Activated CD4-positive, alpha-beta memory T cell treated with anti-CD3 and anti-CD28 coated beads for 36 hours (primary cell): Measurements from ENCODE around the gene GPR156. TPM values are rescaled to one million over a fixed set of nuclear protein-coding genes. Genes with fewer than 3 reads are reported as not detected.

Experiments used
- CTCF ChIA-PET: fragments of 350-600 bp; sonication (Branson Sonifier 250); formaldehyde crosslinking; loops from one replicate; lab custom pipeline; 2021; ENCODE audit warnings: antibody characterized with exemption, inconsistent platforms; lab: Charles Lee
- POLR2A ChIA-PET: fragments of 350-600 bp; sonication (Branson Sonifier 250); formaldehyde crosslinking; loops from one replicate; lab custom pipeline; 2021; ENCODE audit warnings: antibody characterized with exemption; lab: Charles Lee
- DNase-seq: peaks from one replicate; pipeline ENCODE4 v3.0.0-alpha.2; 2020
- H3K27ac Mint-ChIP-seq: one replicate; pipeline ENCODE4 v1.8.0; 2021; ENCODE audit warnings: mixed read lengths
- H3K27me3 Mint-ChIP-seq: one replicate; pipeline ENCODE4 v1.8.0; 2021; ENCODE audit warnings: mixed read lengths
- H3K36me3 Mint-ChIP-seq: one replicate; pipeline ENCODE4 v1.8.0; 2021; ENCODE audit warnings: mixed read lengths
- H3K4me1 Mint-ChIP-seq: one replicate; pipeline ENCODE4 v1.8.0; 2021; ENCODE audit warnings: low read depth, mixed read lengths
- H3K4me3 Mint-ChIP-seq: one replicate; pipeline ENCODE4 v1.8.0; 2021; ENCODE audit warnings: mild to moderate bottlenecking, mixed read lengths
- H3K9me3 Mint-ChIP-seq: one replicate; pipeline ENCODE4 v1.8.0; 2021; ENCODE audit warnings: mixed read lengths
- intact Hi-C: fragments of 100-400 bp; cut with micrococcal nuclease; formaldehyde crosslinking; loops from one replicate; pipeline ENCODE4 v1.15.1; 2023
- total RNA-seq, 2 experiments: library from RNA; stranded (reverse); gene quantifications; one replicate each; pipeline ENCODE4 v1.2.3, GENCODE V29; 2021

Gene GPR156
- total RNA-seq, 2 experiments from 2014 or later, result not detected

DNA sequence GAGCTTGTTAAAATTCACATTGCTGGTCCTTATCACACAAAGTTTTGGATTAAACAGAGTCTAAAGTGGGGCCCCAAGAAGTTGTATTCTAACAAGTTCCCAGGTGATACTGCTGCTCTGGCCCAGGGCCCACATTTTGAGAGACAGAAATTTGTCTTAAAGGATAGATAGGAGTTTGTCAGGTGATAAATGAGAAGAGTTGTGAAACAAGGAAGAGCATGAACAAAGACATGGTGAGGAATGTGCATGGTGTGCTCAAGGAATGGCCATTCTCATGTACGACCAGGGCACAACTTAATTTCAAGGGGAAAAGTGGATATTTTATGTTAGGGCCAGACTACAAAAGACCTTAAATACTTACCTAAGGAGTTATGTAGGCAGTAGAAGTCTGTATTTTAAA is 75.6 kb downstream of the GPR156 start:
- Mint-ChIP-seq H3K27me3 (peaks cover 9% of the 10 kb centered on the region), H3K36me3 (no peaks in the 10 kb centered on the region), H3K4me3 (no peak overlapping the region), H3K9me3 (no peaks in the 10 kb centered on the region), H3K4me1 (no peaks in the 10 kb centered on the region), H3K27ac (no peak overlapping the region)
- ChIA-PET CTCF (interaction anchor here (1.2 kb wide), 1 partner anchor 208 kb away, joined by 4 read pairs; no protein-coding TSS in a partner anchor), POLR2A (no interaction called here)
- no peak for DNase-seq
- intact Hi-C loops, result no loop called here

DNA sequence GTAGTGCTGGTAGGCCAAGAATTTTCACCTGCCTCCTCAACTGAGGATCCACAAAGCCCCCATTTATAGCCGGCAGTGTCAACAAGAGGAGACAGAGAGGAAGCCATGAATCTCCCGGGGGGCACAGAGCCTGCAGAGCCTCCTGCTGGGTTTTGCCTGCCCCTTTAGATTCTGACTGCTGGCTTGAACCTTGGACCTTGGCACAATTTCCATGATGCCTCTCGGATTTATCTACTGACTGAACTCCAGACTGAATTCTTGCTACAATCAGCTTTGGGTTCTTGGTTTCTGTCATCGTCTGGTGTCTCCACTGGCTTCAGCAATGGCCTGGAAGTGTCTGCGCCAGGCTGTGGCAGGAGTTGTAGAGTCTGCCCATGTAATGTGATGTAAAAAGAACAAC is 80.7 kb downstream of the GPR156 start:
- POLR2A ChIA-PET, result no interaction called here
- no peaks in the 10 kb centered on the region for H3K4me1 Mint-ChIP-seq
- H3K27me3 Mint-ChIP-seq, result peaks cover under 1% of the 10 kb centered on the region
- no peaks in the 10 kb centered on the region for H3K36me3 Mint-ChIP-seq
- CTCF ChIA-PET, result no interaction called here
- no peak overlapping the region for H3K27ac Mint-ChIP-seq
- intact Hi-C loops, result no loop called here
- no peaks in the 10 kb centered on the region for H3K9me3 Mint-ChIP-seq
- DNase-seq, result no peak
- H3K4me3 Mint-ChIP-seq, result no peak overlapping the region

DNA sequence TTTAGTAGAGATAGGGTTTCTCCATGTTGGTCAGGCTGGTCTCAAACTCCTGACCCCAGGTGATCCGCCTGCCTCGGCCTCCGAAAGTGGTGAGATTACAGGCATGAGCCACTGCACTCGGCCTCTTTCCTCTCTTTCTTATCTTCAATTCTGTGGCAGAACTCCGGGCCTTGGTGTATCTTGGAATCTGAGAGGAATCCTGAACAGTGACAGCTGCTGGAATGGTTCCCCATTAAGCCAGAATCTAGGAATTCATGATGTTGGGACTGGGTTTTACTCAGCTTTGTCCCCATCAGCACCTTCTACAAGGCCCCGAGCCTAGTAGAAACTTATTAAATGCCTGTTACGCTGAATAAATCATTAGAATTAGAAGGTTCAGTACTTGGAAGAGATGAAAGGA is 81.4 kb downstream of the GPR156 start:
- Mint-ChIP-seq H3K4me1 (no peaks in the 10 kb centered on the region), H3K27ac (no peak overlapping the region), H3K36me3 (no peaks in the 10 kb centered on the region), H3K4me3 (no peak overlapping the region), H3K27me3 (no peaks in the 10 kb centered on the region), H3K9me3 (no peaks in the 10 kb centered on the region)
- ChIA-PET POLR2A (no interaction called here), CTCF (no interaction called here)
- no peak for DNase-seq
- intact Hi-C loops, result no loop called here

DNA sequence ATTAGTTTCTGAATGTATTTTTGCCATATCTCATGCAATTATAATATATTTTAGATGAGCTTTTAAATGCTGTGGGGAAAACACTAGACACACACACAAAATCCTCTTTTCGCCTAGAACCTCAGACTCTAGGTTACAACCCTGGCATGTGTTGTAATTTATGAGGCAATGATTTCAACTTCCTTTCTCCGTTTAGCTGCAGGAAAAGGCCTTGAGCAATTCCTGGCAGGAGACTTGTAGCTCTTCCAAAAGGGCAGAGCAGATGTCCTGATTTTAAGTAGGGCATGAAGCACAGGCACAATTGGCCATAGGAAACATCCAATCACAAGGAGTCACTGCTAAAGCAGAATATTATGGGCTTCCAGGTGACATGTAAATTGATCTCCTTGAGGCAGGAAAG is 82.0 kb downstream of the GPR156 start:
- no peak overlapping the region for H3K27ac Mint-ChIP-seq

GRCh38 chr3:120202363-120202762 is 82.7 kb downstream of the GPR156 start:
- no peak for DNase-seq
- H3K9me3 Mint-ChIP-seq, result no peaks in the 10 kb centered on the region
- H3K36me3 Mint-ChIP-seq, result no peaks in the 10 kb centered on the region
- no peaks in the 10 kb centered on the region for H3K4me1 Mint-ChIP-seq
- no peak overlapping the region for H3K27ac Mint-ChIP-seq
- POLR2A ChIA-PET, result no interaction called here
- no peak overlapping the region for H3K4me3 Mint-ChIP-seq
- no peaks in the 10 kb centered on the region for H3K27me3 Mint-ChIP-seq
- CTCF ChIA-PET, result no interaction called here
- intact Hi-C loops, result no loop called here

More for the DNA sequence above, 82.0 kb downstream of the GPR156 start:
- CTCF ChIA-PET, result no interaction called here
- Mint-ChIP-seq H3K4me3 (no peak overlapping the region), H3K36me3 (no peaks in the 10 kb centered on the region), H3K9me3 (no peaks in the 10 kb centered on the region), H3K4me1 (no peaks in the 10 kb centered on the region), H3K27me3 (no peaks in the 10 kb centered on the region)
- DNase-seq, result no peak
- intact Hi-C loops, result no loop called here
- POLR2A ChIA-PET, result no interaction called here

GRCh38 chr3:120200493-120201235 is 84.4 kb downstream of the GPR156 start:
- no peaks in the 10 kb centered on the region for H3K9me3 Mint-ChIP-seq
- no peaks in the 10 kb centered on the region for H3K4me1 Mint-ChIP-seq
- no peak overlapping the region for H3K4me3 Mint-ChIP-seq
- ChIA-PET CTCF (interaction anchor here (0.9 kb wide), 1 partner anchor 308 kb away, joined by 3 read pairs; no protein-coding TSS in a partner anchor), POLR2A (no interaction called here)
- no peak overlapping the region for H3K27ac Mint-ChIP-seq
- DNase-seq, result no peak
- no peaks in the 10 kb centered on the region for H3K36me3 Mint-ChIP-seq
- intact Hi-C loops, result no loop called here
- no peaks in the 10 kb centered on the region for H3K27me3 Mint-ChIP-seq

DNA sequence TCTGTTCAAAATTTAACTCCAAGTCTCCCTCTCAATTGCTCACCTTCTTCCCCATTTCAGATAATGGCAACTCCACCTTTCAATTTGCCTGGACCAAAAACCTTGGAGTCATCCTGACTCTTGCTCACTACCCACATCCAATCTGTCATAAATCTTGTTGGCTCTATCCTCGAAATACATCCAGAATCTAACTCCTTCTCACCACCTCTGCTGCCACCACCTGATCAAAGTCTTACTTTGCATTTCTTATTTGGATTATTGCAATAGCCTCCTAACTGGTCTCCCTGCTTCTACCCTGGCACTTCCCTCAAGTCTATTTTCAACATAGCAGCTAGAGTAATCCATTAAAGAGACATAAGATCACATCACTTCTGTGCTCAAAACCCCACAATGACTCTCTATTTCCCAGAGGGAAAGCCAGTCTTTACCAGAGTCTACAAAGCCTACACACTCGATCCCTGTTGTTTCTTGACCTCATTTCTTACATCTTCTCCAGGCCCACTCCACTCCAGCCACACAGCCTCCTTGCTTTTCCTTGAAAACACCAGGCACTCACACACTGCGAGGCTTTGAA is 86.6 kb downstream of the GPR156 start:
- Mint-ChIP-seq H3K4me3 (no peak overlapping the region), H3K27me3 (no peaks in the 10 kb centered on the region), H3K36me3 (no peaks in the 10 kb centered on the region), H3K27ac (no peak overlapping the region), H3K4me1 (no peaks in the 10 kb centered on the region), H3K9me3 (no peaks in the 10 kb centered on the region)
- intact Hi-C loops, result loop anchor here (1.0 to 2.0 kb wide), 2 partner anchors 306 to 378 kb away; no protein-coding TSS in a partner anchor
- ChIA-PET CTCF (interaction anchor here (1.0 kb wide), 1 partner anchor 307 kb away, joined by 3 read pairs; no protein-coding TSS in a partner anchor), POLR2A (no interaction called here)
- no peak for DNase-seq

- no peaks in the 10 kb centered on the region for H3K9me3 Mint-ChIP-seq
- no peaks in the 10 kb centered on the region for H3K4me1 Mint-ChIP-seq
- POLR2A ChIA-PET, result no interaction called here
- no peak for DNase-seq
- no peaks in the 10 kb centered on the region for H3K36me3 Mint-ChIP-seq
- CTCF ChIA-PET, result interaction anchor here (0.7 to 1.3 kb wide), 2 partner anchors 305 to 1117 kb away, joined by 3 to 8 read pairs; no protein-coding TSS in a partner anchor
- no peak overlapping the region for H3K4me3 Mint-ChIP-seq
- no peak overlapping the region for H3K27ac Mint-ChIP-seq
- H3K27me3 Mint-ChIP-seq, result no peaks in the 10 kb centered on the region
- intact Hi-C loops, result no loop called here
Measured at GRCh38 chr3:120196812-120197211, 88.2 kb downstream of the GPR156 start.

GRCh38 chr3:120196333-120196732 is 88.7 kb downstream of the GPR156 start:
- ChIA-PET POLR2A (no interaction called here), CTCF (interaction anchor here (0.6 to 1.3 kb wide), 2 partner anchors 10 to 305 kb away, joined by 3 to 8 read pairs; no protein-coding TSS in a partner anchor)
- no peaks in the 10 kb centered on the region for H3K27me3 Mint-ChIP-seq
- no peaks in the 10 kb centered on the region for H3K4me1 Mint-ChIP-seq
- H3K4me3 Mint-ChIP-seq, result no peak overlapping the region
- H3K27ac Mint-ChIP-seq, result no peak overlapping the region
- H3K9me3 Mint-ChIP-seq, result no peaks in the 10 kb centered on the region
- H3K36me3 Mint-ChIP-seq, result no peaks in the 10 kb centered on the region
- intact Hi-C loops, result no loop called here
- DNase-seq, result no peak

GRCh38 chr3:120193554-120193953 is 91.5 kb downstream of the GPR156 start:
- H3K36me3 Mint-ChIP-seq, result no peaks in the 10 kb centered on the region
- no peaks in the 10 kb centered on the region for H3K4me1 Mint-ChIP-seq
- DNase-seq, result no peak
- ChIA-PET POLR2A (no interaction called here), CTCF (interaction anchor here (1.6 kb wide), 1 partner anchor 301 kb away, joined by 4 read pairs; no protein-coding TSS in a partner anchor)
- H3K27me3 Mint-ChIP-seq, result no peaks in the 10 kb centered on the region
- no peak overlapping the region for H3K4me3 Mint-ChIP-seq
- intact Hi-C loops, result no loop called here
- no peak overlapping the region for H3K27ac Mint-ChIP-seq
- H3K9me3 Mint-ChIP-seq, result no peaks in the 10 kb centered on the region

DNA sequence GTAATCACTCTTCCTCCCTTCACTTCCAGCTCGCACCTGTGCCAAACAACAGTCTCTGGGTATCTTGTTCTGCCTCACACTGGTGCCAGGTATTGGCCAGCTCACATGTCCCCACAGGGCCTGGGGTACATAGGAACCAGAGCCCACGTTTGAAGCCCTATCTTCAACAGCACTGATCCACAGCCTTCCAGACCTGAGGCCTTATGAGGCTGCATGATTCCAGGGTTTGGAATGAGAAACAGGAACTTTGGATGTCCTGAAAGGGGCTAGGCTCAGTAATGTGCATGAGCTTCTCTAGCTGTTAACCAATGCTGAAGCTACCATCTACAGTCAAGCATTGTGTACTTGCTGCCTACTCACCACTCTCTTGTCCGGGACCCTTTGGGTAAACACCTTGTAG is 92.4 kb downstream of the GPR156 start:
- no peaks in the 10 kb centered on the region for H3K9me3 Mint-ChIP-seq
- ChIA-PET POLR2A (no interaction called here), CTCF (no interaction called here)
- H3K27me3 Mint-ChIP-seq, result no peaks in the 10 kb centered on the region
- intact Hi-C loops, result no loop called here
- no peaks in the 10 kb centered on the region for H3K36me3 Mint-ChIP-seq
- no peaks in the 10 kb centered on the region for H3K4me1 Mint-ChIP-seq
- DNase-seq, result no peak
- no peak overlapping the region for H3K27ac Mint-ChIP-seq
- no peak overlapping the region for H3K4me3 Mint-ChIP-seq

GRCh38 chr3:120192159-120192558 is 92.9 kb downstream of the GPR156 start:
- H3K9me3 Mint-ChIP-seq, result no peaks in the 10 kb centered on the region
- no peak for DNase-seq
- H3K27me3 Mint-ChIP-seq, result no peaks in the 10 kb centered on the region
- H3K4me1 Mint-ChIP-seq, result no peaks in the 10 kb centered on the region
- intact Hi-C loops, result no loop called here
- CTCF ChIA-PET, result no interaction called here
- H3K4me3 Mint-ChIP-seq, result no peak overlapping the region
- no peaks in the 10 kb centered on the region for H3K36me3 Mint-ChIP-seq
- POLR2A ChIA-PET, result no interaction called here
- H3K27ac Mint-ChIP-seq, result no peak overlapping the region
